HG03521 (cell line): ENCODE data around the gene PEDS1.
"Not testable (repeated sequence)": the region's sequence is repeated elsewhere in the genome, so short reads cannot be mapped to it uniquely, and the experiment has no call there.

Experiments used
- ATAC-seq: cut with Tn5 transposase; IDR thresholded peaks from one replicate; pipeline ENCODE4 v1.9.1; 2021; ENCODE audit warnings: mild to moderate bottlenecking, moderate library complexity; ENCODE audit not compliant: unreplicated experiment

PEDS1 gene

GRCh38 chr20:50153500-50154377, at the start of gene PEDS1:
PEDS1 (minus strand) TSS chr20:50153723; CDS start chr20:50153637, 86 bp downstream.
- ATAC-seq = peak; percentile 97

GRCh38 chr20:50202677-50203076, 49.2 kb upstream of the PEDS1 start:
- ATAC-seq = no peak

- not testable (repeated sequence) for ATAC-seq
Observed at GRCh38 chr20:50201710-50202109, 48.2 kb upstream of the PEDS1 start.

GRCh38 chr20:50200482-50201104, 47.1 kb upstream of the PEDS1 start:
- no peak for ATAC-seq

- ATAC-seq = no peak
Observed at GRCh38 chr20:50199703-50200102, 46.2 kb upstream of the PEDS1 start.

- no peak for ATAC-seq
Observed at GRCh38 chr20:50198716-50199115, 45.2 kb upstream of the PEDS1 start.

GRCh38 chr20:50198180-50198666, 44.7 kb upstream of the PEDS1 start:
- ATAC-seq = no peak

GRCh38 chr20:50197463-50198179, 44.1 kb upstream of the PEDS1 start:
- ATAC-seq = no peak

- no peak for ATAC-seq
Observed at GRCh38 chr20:50196896-50197295, 43.4 kb upstream of the PEDS1 start.

GRCh38 chr20:50196248-50196647, 42.7 kb upstream of the PEDS1 start:
- no peak for ATAC-seq

- ATAC-seq = no peak
Observed at GRCh38 chr20:50195524-50196120, 42.1 kb upstream of the PEDS1 start.

GRCh38 chr20:50194831-50195523, 41.5 kb upstream of the PEDS1 start:
- no peak for ATAC-seq

GRCh38 chr20:50194422-50194830, 40.9 kb upstream of the PEDS1 start:
- no peak for ATAC-seq

- no peak for ATAC-seq
Observed at GRCh38 chr20:50193836-50194421, 40.4 kb upstream of the PEDS1 start.

GRCh38 chr20:50193199-50193835, 39.8 kb upstream of the PEDS1 start:
- no peak for ATAC-seq

- no peak for ATAC-seq
Observed at GRCh38 chr20:50192364-50193198, 39.1 kb upstream of the PEDS1 start.

- peak; percentile 32 for ATAC-seq
Observed at GRCh38 chr20:50191544-50192363, 38.2 kb upstream of the PEDS1 start.

GRCh38 chr20:50191065-50191543, 37.6 kb upstream of the PEDS1 start:
- peak; percentile 20 for ATAC-seq
